ENCODE results near the gene PSMA1.

GRCh38 chr11:14547440-14547839 is 27.3 kb upstream of the PSMA1 start:
- TF ChIP-seq CTCF (IDR thresholded peaks at IDR 0.05; ENCODE audit: low read depth, low read length, poor library complexity, severe bottlenecking) (no peak), EZH2phosphoT487 (IDR thresholded peaks at IDR 0.05; ENCODE audit: borderline replicate concordance, low read length) (no peak)
